Measurements from ENCODE around the gene ZNF830. TPM values are rescaled to one million over a fixed set of nuclear protein-coding genes. Genes with fewer than 3 reads are reported as not detected.

Gene ZNF830
- total and polyA plus RNA-seq, 9 of the 15 experiments (the other 6 are each of a cell fraction or from before 2014, with no cell fraction given): 13.1 to 28.7 (median 21.7) TPM

DNA sequence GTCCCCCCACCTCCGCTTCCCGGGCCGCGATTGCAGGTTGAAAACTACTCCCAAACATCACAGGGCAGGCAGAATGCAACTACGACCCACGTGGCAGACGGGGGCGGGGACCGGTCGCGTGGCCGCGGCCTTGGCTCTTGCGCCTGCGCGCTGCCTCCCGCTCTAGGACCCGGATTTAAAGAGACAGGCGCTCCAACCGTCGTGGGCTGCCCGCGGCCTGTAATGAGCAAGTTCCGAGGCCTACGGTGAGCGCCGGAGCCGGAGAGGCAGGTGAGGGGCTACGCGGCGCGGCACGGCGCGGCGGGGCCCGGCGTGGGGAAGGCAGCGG, 19.0 kb downstream of the ZNF830 start, which contains the start of gene LIG3 (continued):
- TF ChIP-seq, protein P1, sequence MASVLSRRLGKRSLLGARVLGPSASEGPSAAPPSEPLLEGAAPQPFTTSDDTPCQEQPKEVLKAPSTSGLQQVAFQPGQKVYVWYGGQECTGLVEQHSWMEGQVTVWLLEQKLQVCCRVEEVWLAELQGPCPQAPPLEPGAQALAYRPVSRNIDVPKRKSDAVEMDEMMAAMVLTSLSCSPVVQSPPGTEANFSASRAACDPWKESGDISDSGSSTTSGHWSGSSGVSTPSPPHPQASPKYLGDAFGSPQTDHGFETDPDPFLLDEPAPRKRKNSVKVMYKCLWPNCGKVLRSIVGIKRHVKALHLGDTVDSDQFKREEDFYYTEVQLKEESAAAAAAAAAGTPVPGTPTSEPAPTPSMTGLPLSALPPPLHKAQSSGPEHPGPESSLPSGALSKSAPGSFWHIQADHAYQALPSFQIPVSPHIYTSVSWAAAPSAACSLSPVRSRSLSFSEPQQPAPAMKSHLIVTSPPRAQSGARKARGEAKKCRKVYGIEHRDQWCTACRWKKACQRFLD (CRISPR knock-in tag; IDR thresholded peaks at IDR 0.05): 0 out of 2 replicates have a peak, but pooled peaks have one; percentile 39
- TF ChIP-seq ZNF57 (CRISPR knock-in tag; IDR thresholded peaks at IDR 0.05): no peak
- TF ChIP-seq, protein P2, sequence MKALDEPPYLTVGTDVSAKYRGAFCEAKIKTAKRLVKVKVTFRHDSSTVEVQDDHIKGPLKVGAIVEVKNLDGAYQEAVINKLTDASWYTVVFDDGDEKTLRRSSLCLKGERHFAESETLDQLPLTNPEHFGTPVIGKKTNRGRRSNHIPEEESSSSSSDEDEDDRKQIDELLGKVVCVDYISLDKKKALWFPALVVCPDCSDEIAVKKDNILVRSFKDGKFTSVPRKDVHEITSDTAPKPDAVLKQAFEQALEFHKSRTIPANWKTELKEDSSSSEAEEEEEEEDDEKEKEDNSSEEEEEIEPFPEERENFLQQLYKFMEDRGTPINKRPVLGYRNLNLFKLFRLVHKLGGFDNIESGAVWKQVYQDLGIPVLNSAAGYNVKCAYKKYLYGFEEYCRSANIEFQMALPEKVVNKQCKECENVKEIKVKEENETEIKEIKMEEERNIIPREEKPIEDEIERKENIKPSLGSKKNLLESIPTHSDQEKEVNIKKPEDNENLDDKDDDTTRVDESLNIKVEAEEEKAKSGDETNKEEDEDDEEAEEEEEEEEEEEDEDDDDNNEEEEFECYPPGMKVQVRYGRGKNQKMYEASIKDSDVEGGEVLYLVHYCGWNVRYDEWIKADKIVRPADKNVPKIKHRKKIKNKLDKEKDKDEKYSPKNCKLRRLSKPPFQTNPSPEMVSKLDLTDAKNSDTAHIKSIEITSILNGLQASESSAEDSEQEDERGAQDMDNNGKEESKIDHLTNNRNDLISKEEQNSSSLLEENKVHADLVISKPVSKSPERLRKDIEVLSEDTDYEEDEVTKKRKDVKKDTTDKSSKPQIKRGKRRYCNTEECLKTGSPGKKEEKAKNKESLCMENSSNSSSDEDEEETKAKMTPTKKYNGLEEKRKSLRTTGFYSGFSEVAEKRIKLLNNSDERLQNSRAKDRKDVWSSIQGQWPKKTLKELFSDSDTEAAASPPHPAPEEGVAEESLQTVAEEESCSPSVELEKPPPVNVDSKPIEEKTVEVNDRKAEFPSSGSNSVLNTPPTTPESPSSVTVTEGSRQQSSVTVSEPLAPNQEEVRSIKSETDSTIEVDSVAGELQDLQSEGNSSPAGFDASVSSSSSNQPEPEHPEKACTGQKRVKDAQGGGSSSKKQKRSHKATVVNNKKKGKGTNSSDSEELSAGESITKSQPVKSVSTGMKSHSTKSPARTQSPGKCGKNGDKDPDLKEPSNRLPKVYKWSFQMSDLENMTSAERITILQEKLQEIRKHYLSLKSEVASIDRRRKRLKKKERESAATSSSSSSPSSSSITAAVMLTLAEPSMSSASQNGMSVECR (CRISPR knock-in tag; IDR thresholded peaks at IDR 0.05): peak; percentile 58; the same call in 1 of the 2 replicates
- peak; percentile 7 for TF ChIP-seq POLR2B (IDR thresholded peaks at IDR 0.05; ENCODE audit: low read depth, partially characterized antibody)
- TF ChIP-seq HDAC1 (IDR thresholded peaks at IDR 0.05): peak in 1 of 2 experiments; percentile 95; a peak in 2 of 4 replicates
- TF ChIP-seq POLR2A (conservative IDR thresholded peaks at IDR 0.05): peak; percentile 3; the same call in 1 of the 2 replicates
- no peak for TF ChIP-seq ADNP (tag; IDR thresholded peaks at IDR 0.05)
- TF ChIP-seq ZNF224 (CRISPR knock-in tag; IDR thresholded peaks at IDR 0.05): no peak
- TF ChIP-seq, protein P3, sequence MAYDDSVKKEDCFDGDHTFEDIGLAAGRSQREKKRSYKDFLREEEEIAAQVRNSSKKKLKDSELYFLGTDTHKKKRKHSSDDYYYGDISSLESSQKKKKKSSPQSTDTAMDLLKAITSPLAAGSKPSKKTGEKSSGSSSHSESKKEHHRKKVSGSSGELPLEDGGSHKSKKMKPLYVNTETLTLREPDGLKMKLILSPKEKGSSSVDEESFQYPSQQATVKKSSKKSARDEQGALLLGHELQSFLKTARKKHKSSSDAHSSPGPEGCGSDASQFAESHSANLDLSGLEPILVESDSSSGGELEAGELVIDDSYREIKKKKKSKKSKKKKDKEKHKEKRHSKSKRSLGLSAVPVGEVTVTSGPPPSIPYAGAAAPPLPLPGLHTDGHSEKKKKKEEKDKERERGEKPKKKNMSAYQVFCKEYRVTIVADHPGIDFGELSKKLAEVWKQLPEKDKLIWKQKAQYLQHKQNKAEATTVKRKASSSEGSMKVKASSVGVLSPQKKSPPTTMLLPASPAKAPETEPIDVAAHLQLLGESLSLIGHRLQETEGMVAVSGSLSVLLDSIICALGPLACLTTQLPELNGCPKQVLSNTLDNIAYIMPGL (CRISPR knock-in tag; IDR thresholded peaks at IDR 0.05): peak; percentile 66
- 0 out of 2 replicates have a peak, but pooled peaks have one; percentile 35 for TF ChIP-seq PML (IDR thresholded peaks at IDR 0.05; ENCODE audit: low read length)
- TF ChIP-seq L3MBTL2 (IDR thresholded peaks at IDR 0.05): peak; percentile 90
- TF ChIP-seq E2F6 (IDR thresholded peaks at IDR 0.05; ENCODE audit: borderline replicate concordance in 1 of 2, extremely low read depth in 1 of 2, insufficient read depth in 1 of 2, insufficient read length in 1 of 2, low read depth in 1 of 2, low read length in 1 of 2, poor library complexity in 1 of 2, severe bottlenecking in 1 of 2): peak; percentile 91 to 97
- no peak for TF ChIP-seq CHD2 (IDR thresholded peaks at IDR 0.05; ENCODE audit: low read depth, low read length)
- TF ChIP-seq CTBP1 (IDR thresholded peaks at IDR 0.05; ENCODE audit: borderline replicate concordance): peak; percentile 37; the same call in 1 of the 2 replicates
- 0 out of 2 replicates have a peak, but pooled peaks have one; percentile 42 for TF ChIP-seq GTF2F1 (IDR thresholded peaks at IDR 0.05; ENCODE audit: low read depth, low read length)
- no peak for TF ChIP-seq MECOM (CRISPR knock-in tag; IDR thresholded peaks at IDR 0.05)
- no peak for TF ChIP-seq POLR2G (IDR thresholded peaks at IDR 0.05; ENCODE audit: low read depth, low read length)
- no peak for TF ChIP-seq ZNF23 (CRISPR knock-in tag; IDR thresholded peaks at IDR 0.05)
- TF ChIP-seq CEBPG (CRISPR knock-in tag; IDR thresholded peaks at IDR 0.05): no peak
- TF ChIP-seq CEBPG (tag; conservative IDR thresholded peaks at IDR 0.05 in 1 of 2, IDR thresholded peaks at IDR 0.05 in 1 of 2): 0 out of 4 replicates have a peak, but pooled peaks of 1 of the 2 experiments have one; percentile 12

All from K562 (cell line).